Natural killer cell (primary cell): ENCODE results near the gene IFI30. TPM values are rescaled to one million over a fixed set of nuclear protein-coding genes. Genes with fewer than 3 reads are reported as not detected.

Source experiments
- ATAC-seq, 3 donors: fragments of 150-1000 bp in 2 of 3; fragments of 200-7000 bp in 1 of 3; cut with Tn5 transposase; 1 replicate in 1 of 3; 2 replicates in 2 of 3; pipeline ENCODE4 v1.10.0; 2021; ENCODE audit warnings: mild to moderate bottlenecking in 2 of 3, moderate library complexity in 2 of 3
- DNase-seq, 2 donors: peaks; one replicate each; pipeline versions ENCODE4 v3.0.0 to v3.0.0-alpha.2; 2013 to 2021; ENCODE audit warnings: mixed read lengths in 1 of 2
- H3K27ac ChIP-seq: one replicate; pipeline ENCODE4 v1.5.1; 2013; ENCODE audit warnings: mild to moderate bottlenecking, low read length
- H3K27me3 ChIP-seq: one replicate; pipeline ENCODE4 v1.6.1; 2013; ENCODE audit warnings: low read length; ENCODE audit not compliant: control insufficient read depth, insufficient read depth
- H3K36me3 ChIP-seq: one replicate; pipeline ENCODE4 v1.6.1; 2013; ENCODE audit warnings: low read length; ENCODE audit not compliant: control insufficient read depth, insufficient read depth
- H3K4me1 ChIP-seq: one replicate; pipeline ENCODE4 v1.6.1; 2013; ENCODE audit warnings: low read length; ENCODE audit not compliant: control insufficient read depth, insufficient read depth
- H3K4me3 ChIP-seq: one replicate; pipeline ENCODE4 v1.5.1; 2013; ENCODE audit warnings: low read length
- H3K9me3 ChIP-seq: one replicate; pipeline ENCODE4 v1.6.1; 2013; ENCODE audit warnings: low read length; ENCODE audit not compliant: control insufficient read depth, insufficient read depth
- H3K27ac Mint-ChIP-seq, 2 donors: one replicate each; pipeline ENCODE4 v1.8.0; 2022; ENCODE audit warnings: mild to moderate bottlenecking in 2 of 2, mixed read lengths in 2 of 2, moderate library complexity in 1 of 2
- H3K27me3 Mint-ChIP-seq, 2 donors: one replicate each; pipeline ENCODE4 v1.8.0; 2022; ENCODE audit warnings: low read depth in 2 of 2, mixed read lengths in 2 of 2
- H3K36me3 Mint-ChIP-seq: one replicate; pipeline ENCODE4 v1.8.0; 2022; ENCODE audit warnings: mixed read lengths
- H3K4me1 Mint-ChIP-seq, 2 donors: one replicate each; pipeline ENCODE4 v1.8.0; 2022; ENCODE audit warnings: mixed read lengths in 2 of 2
- H3K4me3 Mint-ChIP-seq: one replicate; pipeline ENCODE4 v1.8.0; 2022; ENCODE audit warnings: mild to moderate bottlenecking, moderate library complexity, mixed read lengths
- H3K9me3 Mint-ChIP-seq, 2 donors: one replicate each; pipeline ENCODE4 v1.8.0; 2022; ENCODE audit warnings: mixed read lengths in 2 of 2
- CTCF ChIP-seq: fragments of 200-600 bp; IDR thresholded peaks from one replicate; pipeline ENCODE4 v1.8.0; 2022; ENCODE audit warnings: antibody characterized with exemption
- WGBS: methylation state at CpG from one replicate; pipeline ENCODE4 v1.1.7; 2013; ENCODE audit warnings: missing lambda C conversion rate; ENCODE audit not compliant: insufficient coverage; 5-methylcytosine and 5-hydroxymethylcytosine counted together
- intact Hi-C: fragments of 100-400 bp; cut with micrococcal nuclease; formaldehyde crosslinking; loops from one replicate; pipeline ENCODE4 v1.14.2; 2022
- total RNA-seq, 4 donors: library from RNA; stranded (reverse); fragments of 120-200 nt in 1 of 4; gene quantifications; one replicate each; pipeline versions ENCODE4 v1.2.3 to v1.2.4, GENCODE V29; 2013 to 2022

The IFI30 gene
- total RNA-seq, 3 donors from 2014 or later (not counting 1 experiment from before 2014, with no cell fraction given) = 38.2 to 109 (median 89.5) TPM

- H3K27me3 ChIP-seq = peaks cover 4% of the 10 kb centered on the region
- no peaks in the 10 kb centered on the region for H3K4me1 ChIP-seq
- H3K27ac ChIP-seq = no peak overlapping the region
- Mint-ChIP-seq H3K4me3 (no peak overlapping the region), H3K4me1 (no peaks in the 10 kb centered on the region), H3K27me3 (peaks cover 17 to 25% of the 10 kb centered on the region in 2 donors), H3K36me3 (no peaks in the 10 kb centered on the region), H3K27ac (no peak overlapping the region), H3K9me3 (no peaks in the 10 kb centered on the region)
- no peaks in the 10 kb centered on the region for H3K9me3 ChIP-seq
- DNase-seq (no peak), ATAC-seq (no peak)
- 94% methylated on average over 3 of the region's 3 CpGs for WGBS
- H3K4me3 ChIP-seq = no peak overlapping the region
- H3K36me3 ChIP-seq = no peaks in the 10 kb centered on the region
- TF ChIP-seq CTCF = no peak
- intact Hi-C loops = no loop called here
Observed at GRCh38 chr19:18218600-18218999, 45.0 kb downstream of the IFI30 start.

- H3K4me1 Mint-ChIP-seq = peaks cover 9 to 13% of the 10 kb centered on the region in 2 donors
- H3K9me3 Mint-ChIP-seq = no peaks in the 10 kb centered on the region
- no peak overlapping the region for H3K27ac Mint-ChIP-seq
- Histone ChIP-seq H3K9me3 (no peaks in the 10 kb centered on the region), H3K4me1 (peaks cover 15% of the 10 kb centered on the region), H3K27me3 (peaks cover 14% of the 10 kb centered on the region), H3K36me3 (no peaks in the 10 kb centered on the region), H3K27ac (no peak overlapping the region), H3K4me3 (no peak overlapping the region)
- H3K4me3 Mint-ChIP-seq = no peak overlapping the region
- peaks cover 26 to 39% of the 10 kb centered on the region in 2 donors for H3K27me3 Mint-ChIP-seq
- 76% methylated on average over 28 of the region's 28 CpGs for WGBS
- ATAC-seq (no peak), DNase-seq (no peak)
- TF ChIP-seq CTCF = no peak
- no peaks in the 10 kb centered on the region for H3K36me3 Mint-ChIP-seq
- intact Hi-C loops = no loop called here
Observed at GRCh38 chr19:18219911-18220631, 46.5 kb downstream of the IFI30 start.

- H3K9me3 ChIP-seq = no peaks in the 10 kb centered on the region
- no peaks in the 10 kb centered on the region for H3K36me3 ChIP-seq
- H3K27me3 ChIP-seq = peaks cover 20% of the 10 kb centered on the region
- DNase-seq (peak in 1 of 2 donors; percentile 25), ATAC-seq (no peak)
- no peak for TF ChIP-seq CTCF
- WGBS = 8% methylated on average over 32 of the region's 33 CpGs
- H3K4me1 Mint-ChIP-seq = peaks cover 9 to 13% of the 10 kb centered on the region in 2 donors
- no peak overlapping the region for H3K4me3 Mint-ChIP-seq
- no peaks in the 10 kb centered on the region for H3K36me3 Mint-ChIP-seq
- intact Hi-C loops = no loop called here
- H3K27me3 Mint-ChIP-seq = peaks cover 26 to 45% of the 10 kb centered on the region in 2 donors
- H3K27ac ChIP-seq = no peak overlapping the region
- no peaks in the 10 kb centered on the region for H3K9me3 Mint-ChIP-seq
- no peak overlapping the region for H3K27ac Mint-ChIP-seq
- H3K4me1 ChIP-seq = peaks cover 19% of the 10 kb centered on the region
- H3K4me3 ChIP-seq = no peak overlapping the region
Observed at GRCh38 chr19:18220632-18221275, 47.1 kb downstream of the IFI30 start.
